Esophagus (tissue), 2 donors: Measurements from ENCODE around the gene ING5. TPM values are rescaled to one million over a fixed set of nuclear protein-coding genes. Genes with fewer than 3 reads are reported as not detected.

ENCODE experiments used
- H3K27ac ChIP-seq, 2 donors: one replicate each; pipeline ENCODE4 v1.5.1; 2013; ENCODE audit warnings: low read depth in 2 of 2, mild to moderate bottlenecking in 2 of 2, inconsistent platforms in 1 of 2, low read length in 1 of 2, moderate library complexity in 1 of 2
- H3K27me3 ChIP-seq, 2 donors: one replicate each; pipeline ENCODE4 v1.6.1; 2013; ENCODE audit warnings: low read length in 2 of 2, control low read depth in 1 of 2, mild to moderate bottlenecking in 1 of 2; ENCODE audit not compliant: insufficient read depth in 2 of 2, control insufficient read depth in 1 of 2
- H3K36me3 ChIP-seq, 2 donors: one replicate each; pipeline ENCODE4 v1.6.1; 2013; ENCODE audit warnings: low read length in 1 of 2; ENCODE audit not compliant: control insufficient read depth in 2 of 2, insufficient read depth in 2 of 2
- H3K4me1 ChIP-seq, 2 donors: one replicate each; pipeline ENCODE4 v1.6.1; 2013; ENCODE audit warnings: low read length in 1 of 2; ENCODE audit not compliant: control insufficient read depth in 2 of 2, insufficient read depth in 2 of 2
- H3K4me3 ChIP-seq, 2 donors: one replicate each; pipeline ENCODE4 v1.5.1; 2013; ENCODE audit warnings: low read length in 2 of 2, mild to moderate bottlenecking in 2 of 2, low read depth in 1 of 2, moderate library complexity in 1 of 2
- H3K9me3 ChIP-seq, 2 donors: one replicate each; pipeline ENCODE4 v1.6.1; 2013; ENCODE audit warnings: mild to moderate bottlenecking in 2 of 2, low read depth in 1 of 2, low read length in 1 of 2, moderate library complexity in 1 of 2; ENCODE audit not compliant: control insufficient read depth in 2 of 2, insufficient read depth in 1 of 2
- WGBS, 2 donors: extraction: QIAGEN DNeasy Blood & Tissue Kit; methylation state at CpG; one replicate each; pipeline ENCODE4 v1.1.7; 2013; 5-methylcytosine and 5-hydroxymethylcytosine counted together
- polyA plus RNA-seq, 2 donors: library from polyadenylated mRNA; stranded (reverse); fragments of 200-250 nt; gene quantifications; one replicate each; pipeline ENCODE4 v1.2.3, GENCODE V29; 2013
- donor health status: healthy with polysubstance abuse.
- donor health status: Bipolar disorder and iron deficiency.

Gene ING5
- polyA plus RNA-seq, 2 donors: 15.6 to 36.2 TPM

DNA sequence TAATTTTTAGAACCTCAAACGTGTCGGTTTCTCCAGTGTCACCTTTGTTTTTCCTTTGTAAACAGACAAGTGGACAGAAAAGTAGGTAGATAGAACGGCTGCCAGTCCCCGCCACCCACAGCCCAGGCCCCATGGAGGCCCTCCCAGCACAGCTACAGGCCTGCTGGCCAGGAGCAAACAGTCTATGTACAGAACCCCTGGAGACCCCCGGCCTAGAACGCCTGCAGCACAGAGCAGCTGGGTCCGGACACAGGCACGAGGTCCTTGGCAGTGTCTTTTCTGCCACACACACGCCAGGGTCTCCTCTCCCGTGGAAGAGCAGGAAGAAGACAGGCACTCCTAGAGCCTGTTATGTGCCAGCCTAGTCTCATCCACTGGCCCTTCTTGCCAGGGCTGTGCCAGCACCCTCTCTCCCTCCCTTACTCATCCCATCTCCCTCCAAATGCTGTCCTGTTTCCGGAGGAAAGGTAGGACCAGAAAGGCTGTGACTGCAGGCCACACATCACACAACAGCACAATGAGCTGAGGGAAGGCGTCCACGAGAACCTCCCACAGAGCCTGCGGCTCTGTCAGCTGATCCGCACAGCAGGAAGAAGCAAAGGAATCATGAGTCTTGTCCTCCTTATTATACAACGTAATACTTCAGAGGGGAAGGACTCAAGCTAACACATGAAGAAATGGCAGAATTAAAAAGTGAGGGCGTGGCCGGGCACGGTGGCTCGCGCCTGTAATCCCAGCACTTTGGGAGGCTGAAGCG is 22.9 kb upstream of the ING5 start:
- Histone ChIP-seq H3K4me3 (no peak overlapping the region), H3K4me1 (no peaks in the 10 kb centered on the region), H3K27me3 (no peaks in the 10 kb centered on the region), H3K9me3 (no peaks in the 10 kb centered on the region), H3K27ac (no peak overlapping the region), H3K36me3 (peaks cover 0 to 31% of the 10 kb centered on the region in 2 donors)
- 89 to 92% methylated on average over 22 of the region's 22 CpGs for WGBS, 2 donors

DNA sequence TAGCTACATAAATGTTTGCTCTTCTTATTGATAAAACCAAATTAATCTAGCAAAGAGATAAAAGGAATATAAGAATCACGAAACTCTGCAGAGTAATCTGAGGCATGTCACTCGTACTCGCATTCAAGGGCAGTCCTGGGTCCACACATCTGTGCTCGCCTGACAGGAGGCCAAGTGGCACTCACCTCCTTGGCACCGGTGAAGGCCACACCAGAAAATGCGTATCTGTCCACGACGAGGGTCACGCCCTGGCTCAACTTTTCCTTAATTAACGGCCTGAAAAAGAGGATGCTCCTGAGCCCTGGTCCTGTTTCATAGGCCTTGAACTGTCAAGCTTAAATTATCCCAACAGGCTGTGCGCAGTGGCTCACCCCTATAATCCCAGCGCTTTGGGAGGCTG is 21.8 kb upstream of the ING5 start:
- Histone ChIP-seq H3K27me3 (no peaks in the 10 kb centered on the region), H3K4me1 (no peaks in the 10 kb centered on the region), H3K27ac (no peak overlapping the region), H3K9me3 (no peaks in the 10 kb centered on the region), H3K4me3 (no peak overlapping the region), H3K36me3 (peaks cover 0 to 29% of the 10 kb centered on the region in 2 donors)
- 84 to 91% methylated on average over 12 of the region's 12 CpGs for WGBS, 2 donors

DNA sequence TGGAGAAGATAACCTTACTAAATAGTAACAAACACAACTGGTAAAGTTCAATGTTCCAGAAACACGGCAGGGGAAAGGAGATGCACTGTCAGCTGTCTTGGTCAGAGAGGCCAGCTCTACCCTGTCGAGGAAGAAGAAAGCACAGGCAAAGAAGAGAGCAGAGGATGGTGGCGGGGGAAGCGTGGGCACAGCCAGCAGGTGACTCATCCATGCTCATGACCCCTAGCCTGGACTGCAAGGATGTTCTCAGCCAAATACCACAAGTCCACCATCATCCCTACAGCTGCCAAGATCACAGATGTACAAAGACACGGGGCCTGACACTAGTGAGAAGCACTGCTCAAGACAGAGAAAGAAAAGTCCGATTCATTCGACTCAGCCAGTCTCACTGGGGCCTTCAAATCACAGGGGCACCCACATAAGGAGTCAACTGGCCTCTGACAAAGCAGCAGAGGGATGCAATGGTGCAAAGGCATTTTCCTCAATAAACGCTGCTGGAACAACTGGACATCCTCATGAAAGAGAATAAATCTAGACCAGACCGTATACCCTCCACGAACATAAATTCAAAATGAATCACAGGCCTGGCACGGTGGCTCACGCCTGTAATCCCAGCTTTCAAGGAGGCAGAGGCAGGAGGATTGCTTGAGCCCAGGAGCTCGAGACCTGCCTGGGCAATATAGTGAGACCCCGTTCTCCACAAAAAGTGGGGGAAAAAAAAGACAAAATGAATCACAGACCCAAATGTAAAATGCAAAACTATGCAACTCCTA is 20.8 kb upstream of the ING5 start:
- 77 to 80% methylated on average over 14 of the region's 14 CpGs for WGBS, 2 donors

DNA sequence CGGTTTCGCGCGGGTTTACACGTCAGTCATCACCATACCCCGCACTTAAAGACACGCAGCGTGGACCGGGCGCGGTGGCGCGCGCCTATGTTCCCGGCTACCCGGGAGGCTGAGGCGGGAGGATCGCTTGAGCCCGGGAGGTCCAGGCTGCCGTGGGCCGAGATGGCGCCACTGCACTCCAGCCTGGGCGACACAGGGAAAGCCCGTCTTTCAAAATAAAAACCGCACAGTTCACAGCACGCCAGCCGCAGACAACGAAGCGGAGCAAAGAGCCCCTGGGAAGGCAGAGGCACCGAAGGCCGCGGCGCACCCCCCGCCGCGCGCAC is 15.6 kb upstream of the ING5 start:
- H3K4me1 ChIP-seq: peaks cover 4 to 5% of the 10 kb centered on the region in 2 donors
- H3K36me3 ChIP-seq: peaks cover 0 to 16% of the 10 kb centered on the region in 2 donors
- no peaks in the 10 kb centered on the region for H3K27me3 ChIP-seq
- peak overlapping the region; percentile 78 to 98 for H3K4me3 ChIP-seq
- peak overlapping the region; percentile 68 to 93 for H3K27ac ChIP-seq
- H3K9me3 ChIP-seq: no peaks in the 10 kb centered on the region
- WGBS, 2 donors: 0 to 1% methylated on average over 36 to 37 of the region's 37 CpGs

More for the DNA sequence above, 20.8 kb upstream of the ING5 start:
- Histone ChIP-seq H3K27ac (no peak overlapping the region), H3K4me3 (no peak overlapping the region), H3K27me3 (no peaks in the 10 kb centered on the region), H3K9me3 (no peaks in the 10 kb centered on the region), H3K36me3 (peaks cover 0 to 27% of the 10 kb centered on the region in 2 donors), H3K4me1 (no peaks in the 10 kb centered on the region)

- Histone ChIP-seq H3K27ac (peak within 1 kb of the TSS; percentile 93), H3K27me3 (no peaks in the 10 kb centered on the region), H3K36me3 (peaks cover 0 to 16% of the 10 kb centered on the region in 2 donors), H3K4me1 (peaks cover 4 to 5% of the 10 kb centered on the region in 2 donors), H3K9me3 (no peaks in the 10 kb centered on the region), H3K4me3 (peak within 1 kb of the TSS; percentile 78 to 98)
- WGBS, 2 donors: 0% methylated on average over 74 to 102 of the region's 102 CpGs
Measured at GRCh38 chr2:241686650-241687425, 15.0 kb upstream of the ING5 start, which contains the start of gene DTYMK. Gene DTYMK, minus strand, starts transcription at chr2:241686815. Its CDS starts 32 bp downstream, at chr2:241686783.

GRCh38 chr2:241689306-241689705 is 12.5 kb upstream of the ING5 start:
- Histone ChIP-seq H3K36me3 (peaks cover 0 to 18% of the 10 kb centered on the region in 2 donors), H3K4me3 (no peak overlapping the region), H3K27ac (no peak overlapping the region), H3K4me1 (peaks cover 4 to 5% of the 10 kb centered on the region in 2 donors), H3K27me3 (no peaks in the 10 kb centered on the region), H3K9me3 (no peaks in the 10 kb centered on the region)
- 82% methylated on average over 10 of the region's 10 CpGs for WGBS, 2 donors

DNA sequence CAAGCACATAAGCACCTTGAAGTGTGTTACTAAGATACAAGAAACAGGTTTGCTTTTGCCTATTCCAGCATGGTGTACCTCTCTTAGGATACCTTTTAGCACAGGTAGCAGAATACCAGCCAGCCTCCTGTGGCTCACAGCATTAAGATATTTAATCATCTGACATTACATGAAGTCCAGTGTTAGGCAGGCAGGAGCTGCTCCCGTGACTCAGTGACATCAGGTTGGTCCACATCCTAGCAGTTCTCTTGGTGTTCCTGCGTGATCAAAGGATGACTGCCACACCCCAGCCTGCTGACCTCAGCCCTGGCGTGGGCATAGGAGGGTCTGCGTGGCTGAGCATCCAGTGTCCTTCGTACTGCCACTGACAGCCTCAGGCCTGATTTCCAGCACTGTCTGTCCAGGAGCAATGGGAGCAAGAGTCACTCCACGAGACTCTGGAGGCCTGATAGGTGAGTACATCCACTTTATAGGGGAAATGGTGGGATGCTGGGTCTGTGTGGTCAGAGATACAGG is 11.6 kb upstream of the ING5 start:
- WGBS, 2 donors: 79 to 84% methylated on average over 6 of the region's 6 CpGs
- Histone ChIP-seq H3K27ac (no peak overlapping the region), H3K9me3 (no peaks in the 10 kb centered on the region), H3K4me3 (no peak overlapping the region), H3K27me3 (no peaks in the 10 kb centered on the region), H3K4me1 (peaks cover 4 to 5% of the 10 kb centered on the region in 2 donors), H3K36me3 (peaks cover 0 to 18% of the 10 kb centered on the region in 2 donors)

GRCh38 chr2:241692448-241692847 is 9.4 kb upstream of the ING5 start:
- Histone ChIP-seq H3K27me3 (no peaks in the 10 kb centered on the region), H3K9me3 (no peaks in the 10 kb centered on the region), H3K36me3 (peaks cover 0 to 21% of the 10 kb centered on the region in 2 donors), H3K27ac (no peak overlapping the region), H3K4me3 (no peak overlapping the region), H3K4me1 (peaks cover 4 to 5% of the 10 kb centered on the region in 2 donors)
- WGBS, 2 donors: 89 to 91% methylated on average over 6 of the region's 6 CpGs

- Histone ChIP-seq H3K36me3 (peaks cover 0 to 12% of the 10 kb centered on the region in 2 donors), H3K4me3 (no peak overlapping the region), H3K9me3 (no peaks in the 10 kb centered on the region), H3K4me1 (no peaks in the 10 kb centered on the region), H3K27ac (no peak overlapping the region), H3K27me3 (no peaks in the 10 kb centered on the region)
- 96% methylated on average over 4 of the region's 4 CpGs for WGBS, 2 donors
Measured at GRCh38 chr2:241695651-241696050, 6.2 kb upstream of the ING5 start.
